IPS-NIHi11 (cell line): Measurements from ENCODE around the gene NTMT1.

Source experiments
- DNase-seq: peaks from one replicate; pipeline ENCODE4 v3.0.0; 2012; ENCODE audit warnings: mixed read lengths, low spot score

The NTMT1 gene

GRCh38 chr9:129637102-129637501 is 11.1 kb downstream of the NTMT1 start:
- DNase-seq = no peak

DNA sequence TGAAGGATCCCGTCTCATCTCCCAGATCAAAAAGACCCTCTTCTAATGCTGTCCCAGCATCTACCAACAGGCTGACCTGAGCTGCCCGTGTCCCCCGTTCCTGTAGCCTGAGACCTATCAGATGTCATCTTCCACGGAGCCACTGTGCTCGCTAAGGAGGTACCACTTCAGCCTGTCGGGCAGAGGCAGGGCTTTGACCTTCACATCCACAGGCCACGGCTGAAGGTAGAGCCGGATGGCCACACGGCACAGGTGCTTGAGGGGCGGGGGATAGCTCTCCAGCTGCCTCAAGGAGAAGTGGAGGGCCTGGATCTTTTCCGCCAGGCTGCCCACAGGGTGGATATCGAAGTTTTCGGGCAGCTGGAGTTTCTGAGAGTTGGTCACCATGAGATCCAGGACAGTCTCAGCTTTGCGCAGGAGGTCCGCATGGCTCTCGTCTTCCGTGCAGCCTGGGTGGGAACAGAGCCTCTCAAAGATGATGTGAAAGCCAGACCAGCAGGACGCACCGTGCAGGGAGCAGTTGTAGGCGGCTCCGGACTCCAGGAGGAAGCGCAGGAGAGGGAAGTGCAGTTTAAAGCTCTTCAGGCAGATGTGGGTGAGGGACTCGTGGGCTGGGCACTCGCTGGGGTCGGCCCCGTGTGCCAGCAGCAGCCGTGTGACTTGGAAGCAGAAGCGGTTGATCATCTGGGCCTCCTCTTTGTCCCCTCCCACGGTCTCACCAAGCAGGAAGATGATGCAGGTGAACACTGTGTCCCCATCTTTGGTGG is 11.9 kb downstream of the NTMT1 start:
- no peak for DNase-seq

DNA sequence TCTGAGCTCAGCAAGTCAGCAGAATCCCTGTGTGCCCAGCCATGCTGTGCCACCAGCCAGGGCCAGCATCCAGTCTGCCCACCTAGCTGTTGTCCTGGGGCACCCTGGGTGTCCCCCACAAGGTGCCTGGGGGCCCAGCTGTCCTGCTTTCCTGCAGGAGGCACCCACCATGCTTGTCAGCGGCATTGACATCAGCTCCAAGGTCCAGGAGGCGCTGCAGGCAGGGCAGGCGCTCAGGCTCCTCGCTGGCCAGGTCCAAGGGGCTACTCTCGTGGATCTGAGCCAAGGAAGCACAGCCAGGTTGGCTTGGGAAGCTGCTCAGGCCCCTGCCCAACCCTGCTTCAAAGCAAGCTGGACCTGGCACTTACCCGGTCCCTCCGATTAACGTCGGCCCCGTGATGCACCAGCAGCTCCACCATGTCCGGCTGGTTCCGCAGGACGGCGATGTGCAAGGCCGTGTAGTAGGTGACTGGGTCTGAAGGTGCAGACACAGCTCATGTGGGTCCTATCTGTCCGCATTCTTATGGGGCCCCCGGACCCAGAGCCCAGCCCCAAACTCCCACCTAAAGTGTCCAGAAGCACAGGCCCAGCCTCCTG is 13.2 kb downstream of the NTMT1 start:
- DNase-seq = no peak

DNA sequence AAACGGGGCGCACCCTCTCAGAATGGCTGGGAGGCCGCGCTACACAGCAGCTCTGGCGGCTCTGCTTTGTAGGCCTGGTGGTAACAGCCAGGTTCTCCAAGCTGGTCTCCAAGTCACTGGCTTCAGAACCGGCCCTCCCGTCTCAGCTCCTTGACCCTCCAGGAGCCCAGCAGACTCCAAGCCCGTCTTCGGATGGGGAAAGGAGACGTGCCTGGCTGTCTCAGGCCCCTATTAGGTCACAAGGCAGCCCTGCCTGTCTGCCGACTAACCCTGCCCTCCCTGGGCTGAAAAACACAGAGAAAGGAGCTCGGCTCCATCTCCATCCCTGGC is 13.8 kb downstream of the NTMT1 start:
- DNase-seq = no peak

DNA sequence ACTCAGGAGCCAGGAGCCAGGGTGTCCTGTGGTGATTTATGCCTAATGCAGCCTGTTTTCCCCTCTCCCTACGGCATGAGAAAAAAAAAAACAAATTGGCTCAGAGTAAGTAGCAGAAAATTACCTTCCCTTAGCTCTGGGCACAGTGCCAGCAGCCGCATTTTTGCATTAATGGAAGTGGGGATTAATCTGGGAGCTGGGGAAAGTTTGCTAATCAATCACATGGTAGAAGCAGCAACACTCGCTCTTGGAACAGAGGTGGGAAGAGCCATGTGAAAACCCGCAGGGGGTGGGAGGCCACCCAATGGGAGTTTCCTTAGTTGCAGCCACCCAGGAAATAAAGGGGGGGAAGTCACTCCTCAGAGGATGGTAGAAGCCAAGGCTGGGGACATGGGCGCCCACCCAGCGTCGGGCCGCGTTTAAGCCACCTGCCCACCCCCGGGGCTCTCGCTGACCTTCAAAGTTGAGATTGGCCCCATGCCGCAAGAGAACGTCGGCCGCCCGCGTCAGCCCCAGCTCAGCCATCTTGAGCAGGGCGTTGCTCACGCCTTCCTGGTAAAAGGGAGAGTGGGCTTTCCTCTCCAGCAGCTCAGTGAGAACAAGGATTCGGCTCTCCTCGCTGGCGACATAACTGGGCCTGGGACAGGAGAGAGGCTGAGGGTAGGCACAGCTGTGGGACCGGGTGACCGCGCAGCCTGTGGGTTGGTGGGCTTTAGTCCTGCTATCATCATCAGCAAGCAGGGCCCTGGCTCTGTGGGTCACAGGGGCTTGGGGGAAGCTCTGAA is 14.3 kb downstream of the NTMT1 start:
- no peak for DNase-seq

DNA sequence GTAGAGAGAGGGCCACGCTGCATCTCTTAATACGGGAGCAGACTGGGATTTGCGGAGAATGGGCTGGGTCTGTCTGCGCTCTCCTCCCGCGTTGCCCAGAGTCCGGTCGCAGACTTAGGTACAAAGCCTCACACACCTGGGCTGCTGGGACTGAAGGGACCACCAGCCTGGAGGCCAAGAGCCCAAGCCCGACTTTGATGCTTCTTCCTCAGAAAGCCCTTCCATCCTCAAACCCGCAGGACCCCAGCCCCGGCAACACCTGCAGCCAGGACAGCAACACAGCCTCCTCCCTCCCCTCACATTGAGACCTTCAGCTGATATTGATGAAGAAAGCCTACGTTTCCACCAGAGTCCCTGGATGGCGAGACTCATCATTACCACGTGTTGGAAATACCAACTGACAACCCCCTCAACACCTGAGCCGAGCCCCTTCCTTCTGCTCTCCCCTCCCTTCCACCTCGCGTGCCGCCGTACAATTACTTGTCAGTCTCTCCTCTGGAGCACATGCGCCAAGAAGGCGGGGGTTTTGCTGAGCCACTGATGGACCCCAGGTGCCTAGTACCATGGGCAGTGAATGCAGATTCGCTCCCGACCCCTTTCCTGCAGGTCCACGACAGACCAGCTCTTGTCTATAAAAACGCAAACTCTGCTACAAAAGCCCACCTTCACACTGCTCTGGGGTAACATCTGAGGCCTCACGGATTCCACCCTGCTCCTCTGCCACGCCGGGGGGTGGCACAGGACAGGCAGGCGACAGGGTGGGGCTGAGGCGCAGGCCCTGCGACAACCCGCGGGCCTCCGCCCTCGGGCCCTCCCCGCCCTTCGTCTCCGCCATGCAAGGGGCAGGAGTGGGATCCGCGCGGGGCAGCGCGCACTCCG is 15.1 kb downstream of the NTMT1 start:
- DNase-seq = no peak

GRCh38 chr9:129641750-129642585 is 16.0 kb downstream of the NTMT1 start, which contains the start of gene ASB6:
ASB6 (minus strand) TSS chr9:129642151; CDS start chr9:129641999, 152 bp downstream.
- peak; percentile 100 for DNase-seq

DNA sequence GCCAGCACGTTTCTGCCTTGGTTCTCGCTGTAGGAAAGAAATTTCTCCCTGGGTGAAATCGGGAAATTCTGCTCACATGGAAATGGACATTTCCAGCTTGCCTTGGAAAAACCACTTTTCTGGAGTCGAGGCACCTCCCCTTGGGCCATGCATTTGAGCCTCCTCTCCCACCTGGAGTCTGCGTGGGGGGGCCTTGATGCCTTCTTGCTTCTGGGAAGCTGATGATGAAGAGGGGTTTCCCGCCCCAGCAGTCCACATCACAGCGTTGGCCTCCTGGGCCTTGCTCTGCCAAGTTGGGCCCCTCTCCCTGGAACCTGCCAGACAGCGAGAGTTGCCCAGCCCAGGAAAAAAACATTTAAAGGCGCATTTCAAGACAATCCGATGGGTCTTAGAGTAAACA is 17.7 kb downstream of the NTMT1 start:
- DNase-seq = no peak

GRCh38 chr9:129644365-129644764 is 18.4 kb downstream of the NTMT1 start:
- no peak for DNase-seq

DNA sequence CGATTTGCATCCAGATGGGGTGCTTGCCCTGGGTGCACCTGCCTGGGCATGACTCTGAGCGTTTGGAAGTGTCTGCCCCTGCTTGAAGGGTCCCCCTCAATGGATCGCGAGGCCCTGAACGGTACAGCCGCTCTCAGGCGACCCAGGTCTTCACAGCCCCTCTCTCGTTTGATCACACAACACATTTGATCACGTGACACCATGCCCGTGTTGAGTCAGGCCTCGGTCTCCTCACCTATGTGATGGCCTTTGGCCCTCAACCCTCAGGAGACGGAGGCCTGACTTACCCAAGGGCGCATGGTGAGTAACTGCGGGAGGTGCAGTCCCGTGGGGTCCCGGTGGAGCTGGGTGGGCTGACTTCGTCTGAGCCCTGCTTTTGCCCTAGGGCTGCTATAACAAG is 18.9 kb downstream of the NTMT1 start:
- no peak for DNase-seq

DNA sequence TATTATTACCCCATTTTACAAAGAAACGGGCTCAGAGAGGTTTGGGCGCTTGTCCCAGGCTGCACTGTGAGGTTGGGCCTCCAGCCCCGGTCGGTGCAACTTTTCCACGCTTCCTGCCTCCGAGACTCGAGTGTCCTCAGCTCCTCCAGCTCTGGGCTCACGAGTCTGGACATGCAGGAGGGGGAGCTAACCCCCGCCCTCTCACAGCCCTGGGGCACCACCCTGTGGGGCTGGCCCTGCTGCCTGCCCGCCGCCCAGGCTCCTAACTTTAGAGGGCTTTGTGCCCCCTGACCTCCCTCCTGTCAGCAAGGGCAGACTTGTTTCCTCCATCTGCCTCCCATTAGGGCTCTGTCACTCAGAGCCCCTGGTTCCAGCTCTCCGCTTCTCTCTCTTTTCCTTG is 20.3 kb downstream of the NTMT1 start:
- DNase-seq = no peak

DNA sequence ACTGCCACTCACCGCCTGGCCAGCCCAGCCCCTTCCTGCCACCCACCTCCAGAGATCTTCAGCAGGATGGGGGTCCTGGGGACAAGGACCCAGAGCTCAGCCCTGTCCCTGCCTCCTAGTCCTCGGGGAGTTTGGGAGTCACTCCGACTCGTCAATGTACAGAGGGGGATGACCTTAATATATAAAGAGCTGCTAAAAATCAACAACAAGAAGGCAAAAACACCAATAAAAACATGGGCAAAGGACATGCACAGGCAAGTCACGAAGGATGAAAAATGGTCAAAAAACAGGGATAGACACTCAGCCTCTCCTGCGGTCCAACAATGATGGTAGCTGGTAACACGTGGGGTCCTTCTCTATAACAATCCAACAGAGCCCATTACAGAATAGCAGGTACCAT is 20.7 kb downstream of the NTMT1 start:
- DNase-seq = no peak

GRCh38 chr9:129647635-129648034 is 21.7 kb downstream of the NTMT1 start:
- no peak for DNase-seq

DNA sequence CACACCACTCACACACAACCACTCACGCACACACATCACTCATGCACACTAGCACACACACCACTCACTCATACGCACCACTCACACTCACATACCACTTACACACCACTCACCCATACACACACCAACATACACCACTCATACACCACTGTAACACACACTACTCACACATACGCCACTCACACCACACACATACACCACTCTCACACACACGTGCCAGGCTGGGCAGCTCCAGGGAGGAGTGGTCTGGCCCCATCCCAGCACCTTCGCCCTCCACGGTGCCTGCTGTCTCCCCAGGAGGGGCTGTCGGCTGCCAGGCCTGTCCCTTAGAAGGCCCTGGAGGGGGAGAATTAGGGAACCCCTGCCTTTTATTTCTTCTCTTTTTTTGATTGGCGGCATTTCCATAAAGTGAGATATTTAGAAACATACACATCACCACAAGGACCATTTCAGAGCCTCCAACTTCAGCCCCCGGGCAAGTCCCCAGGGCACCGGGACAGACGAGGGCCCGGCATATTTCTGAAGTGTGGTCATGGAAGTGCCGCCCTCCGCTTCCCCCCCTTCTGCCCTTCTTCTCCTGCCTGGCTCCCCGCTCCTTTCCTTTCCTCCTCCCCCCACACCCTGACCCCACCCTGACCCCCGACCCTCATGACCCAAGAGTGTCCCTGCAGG is 22.3 kb downstream of the NTMT1 start:
- DNase-seq = no peak

DNA sequence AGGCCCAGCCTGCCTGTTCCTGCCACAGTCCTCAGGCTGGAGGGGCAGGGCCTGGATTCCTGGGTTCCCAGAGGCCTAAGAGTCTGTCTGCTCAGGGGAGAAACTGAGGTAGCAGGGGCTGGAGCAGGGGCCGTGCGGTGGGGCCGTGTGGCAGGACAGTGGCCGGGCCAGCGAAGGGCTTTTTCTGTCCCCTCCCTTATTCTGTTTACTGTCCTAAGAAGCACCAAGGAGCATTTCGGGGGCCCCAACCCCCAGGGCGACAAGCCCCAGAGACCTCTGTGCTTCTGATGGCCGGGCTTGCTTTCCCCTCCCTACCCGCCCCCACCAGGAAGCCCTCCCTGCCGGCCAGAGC is 22.8 kb downstream of the NTMT1 start:
- no peak for DNase-seq

DNA sequence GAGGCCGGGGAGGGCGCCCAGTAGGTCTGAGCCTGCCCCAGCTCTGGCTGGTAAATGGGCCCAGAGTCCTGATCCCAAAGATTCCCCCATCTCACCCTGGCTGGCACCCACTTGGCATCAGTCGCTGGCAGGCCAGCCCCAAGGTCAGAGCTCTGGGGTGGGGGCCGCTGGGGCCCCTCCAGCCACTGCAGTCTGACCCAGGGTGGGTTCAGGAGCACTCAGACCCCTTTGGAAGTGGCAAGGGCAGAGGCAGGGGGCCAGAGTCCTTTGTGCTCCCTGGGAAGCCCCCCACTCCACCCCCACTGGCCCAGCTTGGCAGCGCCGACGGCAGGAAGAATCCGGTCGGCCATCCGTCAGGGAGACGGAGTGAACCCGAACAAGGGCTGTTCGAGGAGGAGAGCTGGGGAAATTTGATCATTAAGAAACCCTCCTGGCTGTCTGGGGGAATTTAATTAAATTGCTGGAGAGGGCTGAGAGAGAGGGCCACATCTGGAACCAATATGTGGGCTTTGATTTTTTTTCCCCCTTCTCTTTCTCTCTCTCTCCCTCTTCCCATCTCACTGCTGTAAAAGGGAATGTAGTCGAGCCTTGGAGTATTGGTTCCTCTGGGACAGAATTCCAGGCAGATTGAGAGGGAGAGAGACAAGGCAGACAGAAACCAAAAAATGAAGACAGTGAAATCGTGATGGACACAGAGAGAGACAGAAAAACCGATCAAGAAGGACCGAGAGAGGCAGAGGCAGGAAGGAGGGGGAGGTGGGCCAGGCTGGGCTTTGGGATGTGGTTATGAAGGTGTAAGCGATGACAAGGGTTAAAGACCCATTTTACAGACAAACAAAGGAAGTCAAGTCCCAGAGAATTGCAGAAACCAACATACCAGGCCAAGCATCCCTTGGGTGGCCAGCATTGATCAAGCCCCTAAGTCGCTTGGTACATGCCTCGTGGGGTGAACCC is 24.0 kb downstream of the NTMT1 start:
- no peak for DNase-seq

DNA sequence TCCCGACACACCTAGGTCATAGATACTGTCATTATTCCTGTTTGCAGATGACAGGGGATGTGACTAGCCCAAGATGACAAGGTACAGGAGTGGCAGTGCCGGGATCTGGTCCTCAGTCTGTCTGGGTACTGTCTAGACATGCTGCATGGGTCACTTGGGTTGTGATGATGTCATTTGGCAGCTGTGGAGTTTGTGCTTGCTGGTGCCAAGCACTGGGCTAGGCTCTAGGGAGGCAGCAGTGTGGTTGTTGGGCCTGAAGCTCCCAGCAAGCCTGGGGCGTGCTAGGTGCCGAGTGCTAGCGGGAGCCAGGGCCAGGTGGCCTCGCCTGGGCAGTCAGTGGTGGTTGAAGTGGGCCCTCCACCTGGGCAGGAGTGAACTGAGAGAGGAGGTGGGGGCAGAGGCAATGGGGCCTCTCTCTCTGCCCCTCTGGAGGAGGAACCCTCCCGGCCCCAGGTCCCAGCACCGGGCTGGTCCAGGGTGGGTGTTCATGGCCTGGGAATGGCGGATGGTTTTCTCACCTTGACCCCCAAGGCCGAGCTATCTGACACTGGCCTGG is 24.8 kb downstream of the NTMT1 start:
- no peak for DNase-seq

DNA sequence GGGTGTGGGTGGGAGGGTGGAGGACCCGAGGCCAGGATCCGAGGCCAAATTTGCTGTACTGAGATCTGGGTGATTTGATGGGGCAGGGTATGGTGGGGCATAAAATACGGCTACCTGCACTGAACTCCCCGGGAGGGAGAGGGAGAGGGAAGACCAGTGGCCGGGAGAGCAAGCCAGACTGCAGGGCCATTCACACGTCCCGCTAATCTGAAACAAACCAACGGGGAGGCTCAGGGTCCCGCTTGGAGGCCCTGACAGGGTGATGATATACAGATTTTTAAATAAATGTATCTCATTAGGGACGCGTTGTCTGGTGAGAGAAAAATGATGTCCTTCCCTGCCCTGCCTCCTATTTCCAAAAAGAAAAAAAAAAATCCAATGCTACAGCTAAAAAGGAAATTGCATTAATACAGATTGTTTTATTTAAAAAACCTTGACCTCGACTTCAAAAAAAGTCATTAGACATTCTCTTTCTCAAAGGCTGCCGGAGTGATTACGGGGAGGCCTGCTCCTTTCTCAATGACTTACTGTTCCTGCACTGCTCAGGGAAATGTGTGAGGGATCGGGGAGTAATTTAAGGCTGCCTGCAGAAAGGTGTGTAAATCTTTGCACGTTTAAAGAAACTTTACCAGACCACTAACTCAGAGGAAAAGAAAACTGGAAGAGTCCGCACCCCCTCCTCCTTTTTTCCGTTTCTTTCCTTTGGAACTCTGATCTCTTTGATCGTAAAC is 28.0 kb downstream of the NTMT1 start:
- no peak for DNase-seq
